Gastroesophageal sphincter (tissue), 4 donors: ENCODE measurements around the gene IL1RAPL2. TPM values are rescaled to one million over a fixed set of nuclear protein-coding genes. Genes with fewer than 3 reads are reported as not detected.

Source experiments
- ATAC-seq: fragments of 150-250 bp; one replicate; pipeline ENCODE4 v1.9.1; 2016; ENCODE audit warnings: mild to moderate bottlenecking, moderate library complexity
- H3K27ac ChIP-seq, 4 donors: fragments of 200-600 bp; sonication (generic) in 3 of 4; 1 replicate in 3 of 4; 2 replicates in 1 of 4; pipeline ENCODE4 v1.5.1; 2016 to 2019
- H3K27me3 ChIP-seq: fragments of 200-600 bp; sonication (generic); one replicate; pipeline ENCODE4 v1.5.1; 2019
- H3K36me3 ChIP-seq, 2 donors: fragments of 200-600 bp; sonication (generic); one replicate each; pipeline ENCODE4 v1.5.1; 2019; ENCODE audit warnings: control low read depth in 1 of 2
- H3K4me1 ChIP-seq, 3 donors: fragments of 200-600 bp; sonication (generic); 1 replicate in 2 of 3; 2 replicates in 1 of 3; pipeline ENCODE4 v1.5.1; 2016 to 2019; ENCODE audit warnings: control low read depth in 2 of 3
- H3K4me3 ChIP-seq, 2 donors: fragments of 200-600 bp; sonication (generic); one replicate each; pipeline ENCODE4 v1.5.1; 2019; ENCODE audit warnings: mild to moderate bottlenecking in 1 of 2, moderate library complexity in 1 of 2
- H3K9me3 ChIP-seq, 3 donors: fragments of 200-600 bp; sonication (generic); one replicate each; pipeline ENCODE4 v1.5.1; 2017 to 2019; ENCODE audit warnings: control low read depth in 2 of 3
- CTCF ChIP-seq, 4 experiments: fragments of 200-600 bp in 2 of 4; fragments of 450-650 bp in 2 of 4; sonication (generic) in 1 of 4; IDR thresholded peaks; one replicate each; pipeline ENCODE4 v1.5.1; 2017 to 2019; ENCODE audit warnings: antibody characterized with exemption in 4 of 4, mild to moderate bottlenecking in 2 of 4, moderate library complexity in 2 of 4
- EP300 ChIP-seq: sonication (generic); formaldehyde crosslinking; IDR thresholded peaks from one replicate; pipeline ENCODE4 v1.6.1; 2017; ENCODE audit warnings: antibody characterized with exemption, mild to moderate bottlenecking
- POLR2A ChIP-seq, 2 donors: fragments of 450-650 bp; IDR thresholded peaks; one replicate each; pipeline ENCODE4 v1.6.1; 2017; ENCODE audit warnings: antibody characterized with exemption in 2 of 2, mild to moderate bottlenecking in 2 of 2, moderate library complexity in 1 of 2
- POLR2AphosphoS5 ChIP-seq: sonication (generic); formaldehyde crosslinking; IDR thresholded peaks from one replicate; pipeline ENCODE4 v1.6.1; 2017; ENCODE audit warnings: antibody characterized with exemption
- WGBS, 2 donors: methylation state at CpG; one replicate each; pipeline ENCODE4 v1.1.5; 2018; ENCODE audit warnings: low coverage in 1 of 2; 5-methylcytosine and 5-hydroxymethylcytosine counted together
- total RNA-seq, 4 donors: library from RNA; depleted of rRNA; stranded (reverse); fragments of >200 nt; gene quantifications; one replicate each; pipeline ENCODE4 v1.1.0, GENCODE V29; 2016

The IL1RAPL2 gene
- total RNA-seq, 4 donors from 2014 or later, result 0.54 TPM; not detected in 2

GRCh38 chrX:104987063-104987462 lies 421.1 kb downstream of the IL1RAPL2 start:
- H3K4me3 ChIP-seq, result no peak overlapping the region
- H3K36me3 ChIP-seq, result no peaks in the 10 kb centered on the region
- H3K27ac ChIP-seq, result no peak overlapping the region
- no peaks in the 10 kb centered on the region for H3K4me1 ChIP-seq
- no peaks in the 10 kb centered on the region for H3K9me3 ChIP-seq
- H3K27me3 ChIP-seq, result no peaks in the 10 kb centered on the region
- TF ChIP-seq EP300, result no peak
- no peak for TF ChIP-seq POLR2AphosphoS5
- no peak for TF ChIP-seq CTCF (IDR thresholded peaks at IDR 0.05)
- TF ChIP-seq POLR2A (IDR thresholded peaks at IDR 0.05), result no peak
- no peak for ATAC-seq

- no peak overlapping the region for H3K27ac ChIP-seq
- TF ChIP-seq CTCF (IDR thresholded peaks at IDR 0.05) (no peak), POLR2AphosphoS5 (no peak), EP300 (no peak), POLR2A (IDR thresholded peaks at IDR 0.05) (no peak)
- ATAC-seq, result no peak
- H3K9me3 ChIP-seq, result no peaks in the 10 kb centered on the region
- no peak overlapping the region for H3K4me3 ChIP-seq
- H3K4me1 ChIP-seq, result no peaks in the 10 kb centered on the region
- H3K36me3 ChIP-seq, result no peaks in the 10 kb centered on the region
- H3K27me3 ChIP-seq, result no peaks in the 10 kb centered on the region
Measured at GRCh38 chrX:104988038-104988437, 422.0 kb downstream of the IL1RAPL2 start.

GRCh38 chrX:104995546-104995945 lies 429.5 kb downstream of the IL1RAPL2 start:
- no peak overlapping the region for H3K27ac ChIP-seq
- H3K4me3 ChIP-seq, result no peak overlapping the region
- no peaks in the 10 kb centered on the region for H3K36me3 ChIP-seq
- no peaks in the 10 kb centered on the region for H3K4me1 ChIP-seq
- ATAC-seq, result no peak
- no peaks in the 10 kb centered on the region for H3K9me3 ChIP-seq
- TF ChIP-seq POLR2A (IDR thresholded peaks at IDR 0.05) (no peak), POLR2AphosphoS5 (no peak), EP300 (no peak), CTCF (IDR thresholded peaks at IDR 0.05) (no peak)
- no peaks in the 10 kb centered on the region for H3K27me3 ChIP-seq

- TF ChIP-seq POLR2A (IDR thresholded peaks at IDR 0.05) (no peak), EP300 (no peak), POLR2AphosphoS5 (no peak), CTCF (IDR thresholded peaks at IDR 0.05) (no peak)
- Histone ChIP-seq H3K27ac (no peak overlapping the region), H3K9me3 (no peaks in the 10 kb centered on the region), H3K4me3 (no peak overlapping the region), H3K27me3 (no peaks in the 10 kb centered on the region), H3K36me3 (no peaks in the 10 kb centered on the region), H3K4me1 (no peaks in the 10 kb centered on the region)
- 60 to 81% methylated on average over 2 to 3 of the region's 3 CpGs for WGBS, 2 donors
- ATAC-seq, result no peak
Measured at GRCh38 chrX:105006103-105006502, 440.1 kb downstream of the IL1RAPL2 start.

- Histone ChIP-seq H3K9me3 (no peaks in the 10 kb centered on the region), H3K4me3 (no peak overlapping the region), H3K27ac (no peak overlapping the region), H3K4me1 (no peaks in the 10 kb centered on the region), H3K36me3 (no peaks in the 10 kb centered on the region), H3K27me3 (no peaks in the 10 kb centered on the region)
- TF ChIP-seq POLR2A (IDR thresholded peaks at IDR 0.05) (no peak), CTCF (IDR thresholded peaks at IDR 0.05) (no peak), POLR2AphosphoS5 (no peak), EP300 (no peak)
- ATAC-seq, result no peak
Measured at GRCh38 chrX:105006996-105007395, 441.0 kb downstream of the IL1RAPL2 start.
